Psoas muscle (tissue), 8 donors: Measurements from ENCODE around the gene SLCO4A1. TPM values are rescaled to one million over a fixed set of nuclear protein-coding genes. Genes with fewer than 3 reads are reported as not detected.

Experiments
- ATAC-seq, 4 donors: fragments of 200-7000 bp; cut with Tn5 transposase; one replicate each; pipeline ENCODE4 v1.9.1; 2020; ENCODE audit warnings: moderate library complexity in 3 of 4, mild to moderate bottlenecking in 2 of 4
- DNase-seq, 2 donors: peaks; one replicate each; pipeline ENCODE4 v3.0.0-alpha.2; 2020
- H3K27ac ChIP-seq: fragments of 200-600 bp; one replicate; pipeline ENCODE4 v1.8.0; 2022
- H3K27me3 ChIP-seq, 3 donors: fragments of 200-600 bp in 1 of 3; one replicate each; pipeline versions ENCODE4 v1.6.1 to v1.8.0; 2013 to 2022; ENCODE audit warnings: low read length in 2 of 3, mild to moderate bottlenecking in 2 of 3, moderate library complexity in 1 of 3; ENCODE audit not compliant: insufficient read depth in 3 of 3
- H3K36me3 ChIP-seq, 2 donors: fragments of 200-600 bp in 1 of 2; one replicate each; pipeline versions ENCODE4 v1.6.1 to v1.8.0; 2013 to 2022; ENCODE audit warnings: low read depth in 1 of 2, mild to moderate bottlenecking in 1 of 2, moderate library complexity in 1 of 2; ENCODE audit not compliant: insufficient read depth in 1 of 2
- H3K4me1 ChIP-seq: fragments of 200-600 bp; one replicate; pipeline ENCODE4 v1.8.0; 2022
- H3K4me3 ChIP-seq: fragments of 200-600 bp; one replicate; pipeline ENCODE4 v1.8.0; 2022; ENCODE audit warnings: mild to moderate bottlenecking
- H3K9me3 ChIP-seq: fragments of 200-600 bp; one replicate; pipeline ENCODE4 v1.8.0; 2022
- CTCF ChIP-seq: fragments of 200-600 bp; IDR thresholded peaks from one replicate; pipeline ENCODE4 v1.8.0; 2022; ENCODE audit warnings: antibody characterized with exemption
- WGBS, 3 donors: extraction: QIAGEN DNeasy Blood & Tissue Kit; methylation state at CpG; one replicate each; pipeline versions ENCODE4 v1.1.6 to v1.1.7; 2013; 5-methylcytosine and 5-hydroxymethylcytosine counted together
- intact Hi-C, 2 donors: fragments of 100-400 bp; cut with DNase I; formaldehyde crosslinking; loops; one replicate each; pipeline versions ENCODE4 v1.11.0 to v1.14.2; 2022
- polyA plus RNA-seq, 3 donors: library from polyadenylated mRNA; stranded (reverse); fragments of 200-250 nt; gene quantifications; one replicate each; pipeline ENCODE4 v1.2.3, GENCODE V29; 2013
- total RNA-seq, 4 donors: library from RNA; stranded (reverse); fragmentation: NEBNext Ultra II Directional in 2 of 4; extraction: Animal tissue kit (Norgen Biotek cat#: 25700) in 2 of 4; gene quantifications; one replicate each; pipeline versions ENCODE4 v1.2.1 to v1.2.4, GENCODE V29; 2021 to 2023
- donor health status: healthy with polysubstance abuse.
- donor health status: DM: no; HTN: no; CAD: no; lungs with moderate emphysema.
- donor health status: Bipolar disorder and iron deficiency.
- donor health status: healthy.
- donor health status: DM: yes; HTN: yes; CAD: no.
- donor health status: DM: no; HTN: no; CAD: no.
- donor health status: DM: no; HTN: no; CAD: no.
- donor health status: DM: yes; HTN: yes; CAD: no.

The SLCO4A1 gene
- total and polyA plus RNA-seq, 7 donors, result 5.3 to 38.5 (median 9.8) TPM

GRCh38 chr20:62648318-62648995, 6.2 kb downstream of the SLCO4A1 start:
- WGBS, 3 donors, result 26 to 63% (median 44%) methylated on average over 21 of the region's 21 CpGs
- no peak for DNase-seq
- no peaks in the 10 kb centered on the region for H3K36me3 ChIP-seq
- no peak for ATAC-seq
- intact Hi-C loops, result no loop called here
- peaks cover 46% of the 10 kb centered on the region for H3K4me1 ChIP-seq
- H3K27me3 ChIP-seq, result no peaks in the 10 kb centered on the region
- no peaks in the 10 kb centered on the region for H3K9me3 ChIP-seq
- peak overlapping the region; percentile 87 for H3K27ac ChIP-seq
- peak overlapping the region; percentile 33 for H3K4me3 ChIP-seq
- TF ChIP-seq CTCF, result no peak

GRCh38 chr20:62649140-62649539, 6.8 kb downstream of the SLCO4A1 start:
- no peak for TF ChIP-seq CTCF
- no peak for DNase-seq
- WGBS, 3 donors, result 77 to 90% (median 78%) methylated on average over 6 of the region's 6 CpGs
- H3K27ac ChIP-seq, result peak overlapping the region; percentile 87
- intact Hi-C loops, result no loop called here
- H3K4me3 ChIP-seq, result no peak overlapping the region
- no peaks in the 10 kb centered on the region for H3K9me3 ChIP-seq
- no peaks in the 10 kb centered on the region for H3K36me3 ChIP-seq
- ATAC-seq, result no peak
- H3K27me3 ChIP-seq, result no peaks in the 10 kb centered on the region
- H3K4me1 ChIP-seq, result peaks cover 46% of the 10 kb centered on the region

GRCh38 chr20:62650551-62651284, 8.4 kb downstream of the SLCO4A1 start:
- DNase-seq (no peak), ATAC-seq (no peak)
- Histone ChIP-seq H3K27ac (peak overlapping the region; percentile 87), H3K4me3 (no peak overlapping the region), H3K27me3 (no peaks in the 10 kb centered on the region), H3K4me1 (peaks cover 46% of the 10 kb centered on the region), H3K36me3 (no peaks in the 10 kb centered on the region), H3K9me3 (no peaks in the 10 kb centered on the region)
- 92 to 95% (median 93%) methylated on average over 24 of the region's 24 CpGs for WGBS, 3 donors
- no peak for TF ChIP-seq CTCF
- intact Hi-C loops, result loop anchor here in 1 of 2 donors (5.0 kb wide), 1 partner anchor 142 kb away; no protein-coding TSS in a partner anchor

- H3K4me1 ChIP-seq, result peaks cover 44% of the 10 kb centered on the region
Measured at GRCh38 chr20:62651285-62652021, 9.2 kb downstream of the SLCO4A1 start.

More at GRCh38 chr20:62651285-62652021, 9.2 kb downstream of the SLCO4A1 start:
- intact Hi-C loops, result loop anchor here in 1 of 2 donors (5.0 kb wide), 1 partner anchor 141 kb away; no protein-coding TSS in a partner anchor
- peak; percentile 61 to 82 for DNase-seq
- no peaks in the 10 kb centered on the region for H3K36me3 ChIP-seq
- 57 to 64% (median 63%) methylated on average over 24 of the region's 24 CpGs for WGBS, 3 donors
- no peak for TF ChIP-seq CTCF
- no peaks in the 10 kb centered on the region for H3K9me3 ChIP-seq
- H3K27ac ChIP-seq, result peak overlapping the region; percentile 87
- H3K27me3 ChIP-seq, result no peaks in the 10 kb centered on the region
- ATAC-seq, result no peak
- peak overlapping the region; percentile 5 for H3K4me3 ChIP-seq
